GM23248 (cell line): Measurements from ENCODE around the gene BECN2.
"Not testable (repeated sequence)": the region's sequence is repeated elsewhere in the genome, so short reads cannot be mapped to it uniquely, and the experiment has no call there.

Source experiments
- EZH2 ChIP-seq: fragments of 200-600 bp; sonication (generic); IDR thresholded peaks from 2 replicates; pipeline ENCODE4 v1.6.1; 2018; ENCODE audit warnings: antibody characterized with exemption, mild to moderate bottlenecking; ENCODE audit not compliant: insufficient read depth, poor library complexity, severe bottlenecking
- EZH2phosphoT487 ChIP-seq: fragments of 200-600 bp; sonication (generic); IDR thresholded peaks from 2 replicates; pipeline ENCODE4 v1.6.1; 2018; ENCODE audit warnings: antibody characterized with exemption, moderate library complexity, mild to moderate bottlenecking, low read depth; ENCODE audit not compliant: insufficient read depth

DNA sequence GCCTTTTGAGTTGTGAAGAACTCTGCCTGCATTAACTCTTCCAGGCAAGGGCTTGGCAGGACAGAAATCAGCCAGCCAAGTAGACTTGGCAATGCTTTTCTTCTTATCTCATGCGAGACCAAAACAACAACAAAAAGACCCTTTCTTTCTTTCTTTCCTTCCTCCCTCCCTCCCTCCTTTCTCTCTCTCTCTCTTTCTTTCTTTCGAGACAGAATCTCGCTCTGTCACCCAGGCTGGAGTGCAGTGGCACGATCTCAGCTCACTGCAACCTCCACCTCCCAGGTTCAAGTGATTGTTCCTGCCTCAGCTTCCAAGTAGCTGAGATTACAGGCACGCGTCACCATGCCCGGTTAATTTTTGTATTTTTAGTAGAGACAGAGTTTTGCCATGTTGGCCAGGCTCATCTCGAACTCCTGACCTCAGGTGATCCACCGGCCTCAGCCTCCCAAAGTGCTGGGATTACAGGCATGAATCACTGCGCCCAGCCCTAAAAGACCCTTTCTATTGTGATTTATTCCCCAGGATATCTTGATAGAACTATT is 30.9 kb downstream of the BECN2 start:
- TF ChIP-seq EZH2phosphoT487, EZH2: not testable (repeated sequence)
